DOHH2 (cell line): ENCODE measurements around the gene UCP3.

Experiments
- CTCF ChIP-seq: fragments of 200-600 bp; sonication (generic); IDR thresholded peaks from one replicate; pipeline ENCODE4 v1.5.1; 2014; ENCODE audit warnings: antibody characterized with exemption, mild to moderate bottlenecking, low read depth, low read length; ENCODE audit not compliant: poor library complexity, severe bottlenecking
- EZH2phosphoT487 ChIP-seq: fragments of 200-600 bp; sonication (generic); IDR thresholded peaks from 2 replicates; pipeline ENCODE4 v1.6.1; 2017; ENCODE audit warnings: borderline replicate concordance, mild to moderate bottlenecking, antibody characterized with exemption, low read length, moderate library complexity, mixed read lengths

GRCh38 chr11:74050465-74050864, 41.6 kb upstream of the UCP3 start:
- TF ChIP-seq CTCF = no peak
- no peak for TF ChIP-seq EZH2phosphoT487
